CD4-positive, alpha-beta T cell treated with Interleukin-15 for 1 hour (primary cell): Measurements from ENCODE around the gene PARVB.
"Not testable (repeated sequence)": the region's sequence is repeated elsewhere in the genome, so short reads cannot be mapped to it uniquely, and the experiment has no call there.

ENCODE experiments used
- DNase-seq: peaks from one replicate; pipeline ENCODE4 v3.0.0-alpha.2; 2020

The PARVB gene

GRCh38 chr22:43998679-43999264 is 25.3 kb upstream of the PARVB start:
- no peak for DNase-seq

GRCh38 chr22:43999378-43999777 is 24.7 kb upstream of the PARVB start:
- DNase-seq: no peak

GRCh38 chr22:44000123-44000522 is 24.0 kb upstream of the PARVB start:
- no peak for DNase-seq

DNA sequence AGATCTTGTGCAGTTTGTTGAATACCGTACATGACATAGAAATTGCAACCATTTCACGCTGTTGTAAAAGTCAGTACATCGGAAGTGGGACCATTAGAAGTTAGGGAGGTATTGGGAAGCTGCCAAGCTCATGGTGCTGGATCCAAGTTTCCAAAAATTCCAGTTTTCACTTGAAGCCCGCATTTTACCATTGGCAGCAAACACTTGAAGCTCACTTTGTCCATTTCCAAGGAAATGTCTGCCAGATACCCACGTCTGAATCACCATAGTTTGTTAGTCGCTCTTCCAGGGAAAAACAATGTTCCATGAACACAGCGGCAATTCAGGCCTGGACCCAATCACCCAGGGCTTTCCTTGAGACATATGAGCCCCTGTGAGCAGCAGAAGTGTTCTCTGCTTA is 22.6 kb upstream of the PARVB start:
- no peak for DNase-seq

DNA sequence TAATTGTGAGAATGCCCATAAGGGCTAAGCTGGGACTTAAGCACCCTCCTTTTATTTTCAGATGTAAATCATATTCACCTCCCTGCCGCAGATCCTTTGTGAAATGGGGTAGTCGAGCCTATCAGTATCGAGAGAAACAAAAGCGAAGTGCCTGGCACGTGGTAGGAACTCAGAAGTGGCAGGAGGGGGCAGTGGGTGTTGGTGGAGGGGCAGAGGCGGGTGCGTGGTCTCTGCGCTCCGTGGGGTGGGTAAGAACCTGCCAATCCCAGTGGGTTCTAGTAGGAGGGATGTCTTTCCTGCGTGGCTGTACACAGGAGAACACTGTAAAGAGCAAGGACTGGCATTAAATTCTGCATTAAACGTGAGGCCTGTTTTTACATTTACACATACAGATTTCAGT is 21.8 kb upstream of the PARVB start:
- no peak for DNase-seq

DNA sequence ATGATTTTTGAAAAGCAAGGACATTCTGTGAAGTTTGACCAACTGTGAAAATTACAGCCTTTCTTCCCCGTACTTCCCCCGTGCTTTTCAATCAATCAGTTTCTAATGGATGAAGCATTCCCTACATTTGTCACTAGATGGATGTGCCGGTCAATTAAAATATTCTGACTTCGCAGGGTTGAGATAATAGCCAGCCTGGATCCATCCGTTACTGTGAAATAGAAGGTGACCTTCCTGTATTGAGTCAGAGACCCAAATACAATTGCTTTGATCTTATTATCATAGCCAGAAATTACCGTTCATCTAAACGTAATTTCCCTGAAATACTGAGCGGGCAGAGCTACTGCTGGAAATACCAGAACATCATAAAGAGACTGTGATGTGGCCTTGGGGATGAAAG is 21.1 kb upstream of the PARVB start:
- no peak for DNase-seq

GRCh38 chr22:44003405-44004103 is 20.5 kb upstream of the PARVB start:
- DNase-seq: no peak

- no peak for DNase-seq
Observed at GRCh38 chr22:44004104-44004460, 20.0 kb upstream of the PARVB start.

DNA sequence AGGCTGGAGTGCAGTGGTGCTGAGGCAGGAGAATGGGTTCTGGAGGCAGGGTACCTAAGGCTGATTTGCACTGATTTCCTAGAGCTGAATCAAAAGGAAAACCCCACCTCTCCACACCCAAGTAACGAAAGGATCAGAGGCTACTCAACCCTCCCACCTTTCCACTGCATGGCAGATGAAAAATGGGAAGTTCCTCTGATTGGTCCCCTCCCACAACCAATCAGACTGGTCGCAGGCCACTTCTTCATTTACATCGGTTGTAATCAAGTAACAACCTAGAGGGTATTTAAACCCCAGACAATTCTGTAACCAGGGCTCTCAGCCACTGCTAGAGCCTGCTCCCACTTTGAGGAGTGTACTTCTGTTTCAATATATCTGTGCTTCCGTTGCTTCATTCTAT is 18.6 kb upstream of the PARVB start:
- DNase-seq: peak; percentile 32

GRCh38 chr22:44012162-44012561 is 11.9 kb upstream of the PARVB start:
- DNase-seq: no peak

DNA sequence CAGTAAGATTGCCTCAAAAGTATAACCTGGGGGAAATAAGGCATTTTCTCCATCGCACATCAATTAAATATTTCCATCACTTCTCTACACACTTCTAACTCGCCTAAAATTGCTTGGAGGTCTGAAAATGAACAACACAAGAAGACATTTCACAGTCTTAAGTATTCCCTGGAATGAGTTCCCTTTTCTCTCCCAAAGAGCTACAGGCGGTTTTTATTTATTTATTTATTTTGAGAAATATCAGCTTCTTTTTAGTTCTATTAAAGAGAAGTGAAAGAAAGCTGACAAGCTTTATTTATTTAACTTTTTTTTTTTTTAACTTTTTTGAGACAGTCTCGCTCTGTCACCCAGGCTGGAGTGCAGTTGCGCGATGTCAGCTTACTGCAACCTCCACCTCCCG is 11.5 kb upstream of the PARVB start:
- no peak for DNase-seq

GRCh38 chr22:44014241-44014640 is 9.9 kb upstream of the PARVB start:
- DNase-seq: no peak

- DNase-seq: not testable (repeated sequence)
Observed at GRCh38 chr22:44016586-44016985, 7.5 kb upstream of the PARVB start.

GRCh38 chr22:44018594-44018993 is 5.5 kb upstream of the PARVB start:
- DNase-seq: no peak

GRCh38 chr22:44019416-44019815 is 4.7 kb upstream of the PARVB start:
- no peak for DNase-seq

- DNase-seq: no peak
Observed at GRCh38 chr22:44019846-44020245, 4.3 kb upstream of the PARVB start.

DNA sequence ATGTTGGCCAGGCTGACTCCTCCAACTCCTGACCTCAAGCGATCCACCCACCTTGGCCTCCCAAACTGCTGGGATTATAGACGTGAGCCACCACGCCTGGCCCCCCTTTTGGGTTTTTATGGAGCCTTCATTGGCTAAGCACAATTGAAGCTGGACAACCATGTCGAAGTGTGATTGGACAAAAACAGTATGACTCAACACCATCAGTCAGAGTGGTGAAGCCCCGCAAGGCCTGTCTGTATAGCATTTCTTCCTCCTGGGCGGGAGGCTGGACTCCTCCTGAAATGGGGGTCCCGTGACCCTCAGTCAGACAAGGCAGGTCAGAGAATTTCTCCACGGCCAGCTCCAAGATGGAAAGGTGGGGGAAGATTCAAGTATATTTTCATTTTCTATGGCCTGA is 3.1 kb upstream of the PARVB start:
- DNase-seq: no peak

DNA sequence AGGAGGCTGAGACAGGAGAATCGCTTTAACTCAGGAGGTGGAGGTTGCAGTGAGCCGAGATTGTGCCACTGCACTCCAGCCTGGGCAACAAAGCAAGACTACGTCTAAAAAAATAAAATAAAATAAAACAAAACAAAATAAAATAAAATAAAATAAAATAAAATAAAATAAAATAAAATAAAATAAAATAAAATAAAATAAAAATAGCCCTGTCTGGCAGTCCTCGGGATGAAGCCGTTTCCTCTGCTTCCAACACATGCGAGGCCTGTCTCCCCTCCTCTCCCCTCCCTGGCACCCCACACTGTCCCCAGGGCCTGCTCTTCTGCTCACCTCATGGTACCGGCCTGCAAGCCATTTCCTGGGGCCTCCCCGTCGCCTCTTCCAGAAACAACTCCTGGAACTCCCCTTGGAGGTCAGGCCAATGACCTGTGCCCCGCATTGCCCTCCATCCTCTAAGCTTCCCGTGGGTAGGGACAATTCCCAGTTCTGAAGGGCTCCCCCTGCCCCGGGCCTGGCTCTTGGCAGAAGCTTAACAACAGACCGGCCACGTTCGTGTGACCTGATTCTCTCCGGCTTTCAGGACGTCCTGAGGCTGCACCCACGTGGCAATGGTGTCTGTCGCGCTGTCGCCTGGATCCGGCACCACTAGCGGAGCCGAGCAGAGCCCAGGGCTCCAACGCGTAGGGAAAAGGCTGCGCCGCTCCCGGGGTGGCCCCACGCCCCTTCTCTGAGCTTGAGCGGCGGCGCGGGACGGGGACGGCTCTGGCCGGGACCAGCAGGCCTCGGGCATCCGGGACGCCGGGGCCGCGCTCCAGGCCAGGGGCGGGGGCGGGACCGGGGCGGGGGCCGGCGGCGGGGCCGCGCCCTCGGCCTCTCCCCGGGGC is 456 bp upstream of the PARVB start:
- DNase-seq: peak; percentile 29

GRCh38 chr22:44025171-44026065 is 1.3 kb downstream of the PARVB start:
- peak; percentile 78 for DNase-seq

DNA sequence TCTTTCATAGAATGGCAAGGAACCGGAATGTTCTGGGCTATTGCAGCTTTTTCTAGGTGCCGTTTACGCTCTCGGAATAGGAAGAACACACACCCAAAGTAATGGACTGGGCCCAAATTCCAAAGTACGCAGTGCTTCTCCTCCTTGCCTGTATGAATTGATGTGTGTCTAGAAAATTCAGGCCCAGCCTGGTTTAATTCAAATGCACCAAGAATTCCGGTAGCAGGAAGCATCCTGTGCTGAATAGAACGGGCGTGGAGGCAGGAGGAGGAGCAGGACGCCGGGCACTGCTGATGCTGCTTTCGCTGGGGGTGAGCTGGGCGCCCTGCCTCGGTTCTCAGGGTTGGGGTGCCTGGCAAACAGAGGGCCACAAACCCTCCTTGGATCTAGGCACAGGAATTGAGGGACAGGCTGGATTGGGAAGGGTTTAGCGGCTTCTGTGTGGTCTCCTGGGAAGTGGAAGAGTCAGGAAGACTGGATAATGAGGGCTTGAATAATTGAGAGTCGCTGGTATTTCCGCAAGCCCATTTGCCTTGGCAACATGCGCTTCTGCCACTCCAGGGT is 2.0 kb downstream of the PARVB start:
- DNase-seq: no peak

DNA sequence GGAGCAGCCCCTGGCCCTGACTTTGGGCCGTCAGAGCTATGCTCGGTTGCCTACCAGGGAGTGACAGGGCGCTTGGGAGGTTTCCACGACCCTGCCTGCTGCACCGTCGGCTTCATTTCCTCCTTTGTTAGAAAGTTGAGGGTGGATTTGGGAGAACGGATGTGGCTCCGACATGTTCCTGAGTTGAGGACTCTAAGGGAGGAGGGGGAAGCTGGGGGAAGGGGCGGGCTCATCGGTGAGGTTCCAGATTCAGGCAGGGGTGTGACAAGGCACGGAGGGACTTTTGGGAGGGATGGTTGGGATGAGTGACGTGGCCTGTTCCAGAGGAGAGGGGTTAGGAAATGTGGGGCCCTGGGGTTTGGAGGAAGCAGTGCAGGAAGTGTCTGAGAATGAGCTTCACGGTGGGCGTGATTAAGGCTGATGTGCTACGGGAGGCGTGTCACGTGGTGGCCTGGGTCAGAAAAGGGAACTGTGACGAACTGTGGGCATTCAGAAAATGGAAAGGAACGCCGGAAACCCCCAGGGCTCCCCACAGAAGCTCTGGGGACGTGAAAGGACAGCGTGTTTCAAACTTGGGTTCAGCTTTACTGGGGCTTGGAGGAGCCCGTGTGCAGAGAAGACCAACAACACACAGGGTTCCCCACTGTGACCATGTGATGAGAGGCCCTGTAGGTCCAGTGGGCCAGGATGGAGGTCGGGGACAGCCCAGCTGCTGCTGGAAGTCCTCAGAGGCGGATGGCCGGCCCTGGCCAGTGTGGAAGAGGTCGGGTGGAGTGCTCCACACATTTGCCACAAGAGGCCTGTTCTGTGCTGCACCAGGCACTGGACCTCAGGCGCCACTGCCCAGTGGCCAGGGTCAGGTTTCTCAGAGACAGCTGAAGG is 2.8 kb downstream of the PARVB start:
- peak; percentile 90 for DNase-seq

- DNase-seq: no peak
Observed at GRCh38 chr22:44028091-44028490, 4.0 kb downstream of the PARVB start.
